T47D (cell line): ENCODE data around the gene SIDT1.

Source experiments
- DNase-seq, 2 experiments: peaks; one replicate each; pipeline versions ENCODE4 v3.0.0 to v3.0.0-alpha.2; 2011 to 2012; ENCODE audit warnings: low read depth in 1 of 2, low spot score in 1 of 2
- JUND ChIP-seq: IDR thresholded peaks from 2 replicates; pipeline ENCODE4 v1.6.1; 2012; ENCODE audit warnings: low read depth
- in situ Hi-C: cut with HindIII; loops from 2 replicates; pipeline ENCODE4 v1.10.0; 2016; ENCODE audit warnings: low sequenced_read_pairs, low pct_unique_long_range_greater_than_20kb

SIDT1 gene

GRCh38 chr3:113521981-113522380, 10.4 kb upstream of the SIDT1 start:
- TF ChIP-seq JUND: no peak
- no peak for DNase-seq
- in situ Hi-C loops: no loop called here

GRCh38 chr3:113523241-113523640, 9.1 kb upstream of the SIDT1 start:
- in situ Hi-C loops: no loop called here
- no peak for DNase-seq
- TF ChIP-seq JUND: no peak

- DNase-seq: peak in 1 of 2 experiments; percentile 43
- in situ Hi-C loops: no loop called here
- no peak for TF ChIP-seq JUND
Observed at GRCh38 chr3:113532698-113533533, 561 bp downstream of the SIDT1 start.

- TF ChIP-seq JUND: no peak
- DNase-seq: peak in 1 of 2 experiments; percentile 24
- in situ Hi-C loops: no loop called here
Observed at GRCh38 chr3:113533534-113533892, 1.2 kb downstream of the SIDT1 start.

- no peak for TF ChIP-seq JUND
- in situ Hi-C loops: no loop called here
- peak in 1 of 2 experiments; percentile 80 for DNase-seq
Observed at GRCh38 chr3:113534365-113534764, 2.0 kb downstream of the SIDT1 start.

GRCh38 chr3:113535898-113536297, 3.5 kb downstream of the SIDT1 start:
- no peak for TF ChIP-seq JUND
- in situ Hi-C loops: no loop called here
- DNase-seq: peak in 1 of 2 experiments; percentile 55

GRCh38 chr3:113536627-113537101, 4.3 kb downstream of the SIDT1 start:
- in situ Hi-C loops: no loop called here
- TF ChIP-seq JUND: peak; percentile 67
- DNase-seq: peak; percentile 50 to 99

GRCh38 chr3:113537155-113537554, 4.8 kb downstream of the SIDT1 start:
- no peak for TF ChIP-seq JUND
- in situ Hi-C loops: no loop called here

GRCh38 chr3:113541519-113541918, 9.2 kb downstream of the SIDT1 start:
- no peak for TF ChIP-seq JUND
- in situ Hi-C loops: no loop called here
- no peak for DNase-seq

More at GRCh38 chr3:113537155-113537554, 4.8 kb downstream of the SIDT1 start:
- peak in 1 of 2 experiments; percentile 92 for DNase-seq

- DNase-seq: no peak
- in situ Hi-C loops: no loop called here
- no peak for TF ChIP-seq JUND
Observed at GRCh38 chr3:113545594-113545993, 13.2 kb downstream of the SIDT1 start.

GRCh38 chr3:113546414-113546893, 14.1 kb downstream of the SIDT1 start:
- no peak for DNase-seq
- TF ChIP-seq JUND: no peak
- in situ Hi-C loops: no loop called here

- no peak for DNase-seq
- TF ChIP-seq JUND: no peak
- in situ Hi-C loops: no loop called here
Observed at GRCh38 chr3:113548501-113548900, 16.1 kb downstream of the SIDT1 start.

GRCh38 chr3:113551820-113552219, 19.5 kb downstream of the SIDT1 start:
- in situ Hi-C loops: no loop called here
- no peak for TF ChIP-seq JUND
- peak in 1 of 2 experiments; percentile 51 for DNase-seq
